ENCODE results near the gene KLF13. TPM values are rescaled to one million over a fixed set of nuclear protein-coding genes. Genes with fewer than 3 reads are reported as not detected.

Gene KLF13
- total RNA-seq, 1 donor from 2014 or later = 44.6 TPM

- Mint-ChIP-seq H3K9me3 (no peaks in the 10 kb centered on the region), H3K4me3 (no peak overlapping the region), H3K36me3 (ENCODE audit: low read depth) (peaks cover 16% of the 10 kb centered on the region), H3K4me1 (peaks cover 9% of the 10 kb centered on the region), H3K27ac (ENCODE audit: unreplicated experiment) (peak overlapping the region; percentile 62), H3K27me3 (ENCODE audit: low read depth) (no peaks in the 10 kb centered on the region)
- TF ChIP-seq, protein P1, sequence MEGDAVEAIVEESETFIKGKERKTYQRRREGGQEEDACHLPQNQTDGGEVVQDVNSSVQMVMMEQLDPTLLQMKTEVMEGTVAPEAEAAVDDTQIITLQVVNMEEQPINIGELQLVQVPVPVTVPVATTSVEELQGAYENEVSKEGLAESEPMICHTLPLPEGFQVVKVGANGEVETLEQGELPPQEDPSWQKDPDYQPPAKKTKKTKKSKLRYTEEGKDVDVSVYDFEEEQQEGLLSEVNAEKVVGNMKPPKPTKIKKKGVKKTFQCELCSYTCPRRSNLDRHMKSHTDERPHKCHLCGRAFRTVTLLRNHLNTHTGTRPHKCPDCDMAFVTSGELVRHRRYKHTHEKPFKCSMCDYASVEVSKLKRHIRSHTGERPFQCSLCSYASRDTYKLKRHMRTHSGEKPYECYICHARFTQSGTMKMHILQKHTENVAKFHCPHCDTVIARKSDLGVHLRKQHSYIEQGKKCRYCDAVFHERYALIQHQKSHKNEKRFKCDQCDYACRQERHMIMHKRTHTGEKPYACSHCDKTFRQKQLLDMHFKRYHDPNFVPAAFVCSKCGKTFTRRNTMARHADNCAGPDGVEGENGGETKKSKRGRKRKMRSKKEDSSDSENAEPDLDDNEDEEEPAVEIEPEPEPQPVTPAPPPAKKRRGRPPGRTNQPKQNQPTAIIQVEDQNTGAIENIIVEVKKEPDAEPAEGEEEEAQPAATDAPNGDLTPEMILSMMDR (conservative IDR thresholded peaks at IDR 0.05) = no peak
- DNase-seq (ENCODE audit: low read depth, low spot score) = no peak
These were observed 49.9 kb downstream of the KLF13 start for GRCh38 chr15:31376511-31376910.

DNA sequence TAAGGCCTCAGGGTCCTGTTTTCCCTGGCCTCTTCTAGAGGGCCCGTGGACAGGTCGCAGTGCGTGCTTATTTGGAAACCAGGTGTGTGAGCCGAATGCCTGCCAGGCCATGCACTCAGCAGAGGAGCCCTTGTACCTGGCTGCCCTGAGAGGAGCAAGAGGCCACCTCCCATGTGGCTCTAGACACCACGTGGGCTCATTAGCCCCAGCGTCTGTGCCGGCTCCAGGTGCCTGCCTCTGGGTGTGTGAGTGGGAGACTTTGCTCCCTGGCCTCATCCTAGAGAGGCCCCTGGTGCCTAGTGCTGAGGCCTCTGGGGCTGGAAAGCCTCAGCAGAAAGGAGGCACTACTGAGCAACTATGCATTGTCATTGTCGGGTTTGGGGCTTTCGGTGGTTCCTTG, 50.4 kb downstream of the KLF13 start:
- Mint-ChIP-seq H3K27me3 (ENCODE audit: low read depth) (no peaks in the 10 kb centered on the region), H3K4me1 (peaks cover 9% of the 10 kb centered on the region), H3K4me3 (no peak overlapping the region), H3K9me3 (no peaks in the 10 kb centered on the region), H3K36me3 (ENCODE audit: low read depth) (peaks cover 18% of the 10 kb centered on the region), H3K27ac (ENCODE audit: unreplicated experiment) (no peak overlapping the region)
- TF ChIP-seq, protein P1 (conservative IDR thresholded peaks at IDR 0.05) = no peak
- no peak for DNase-seq (ENCODE audit: low read depth, low spot score)

- DNase-seq (ENCODE audit: low read depth, low spot score) = no peak
- TF ChIP-seq, protein P1 (conservative IDR thresholded peaks at IDR 0.05) = no peak
- no peaks in the 10 kb centered on the region for H3K27me3 Mint-ChIP-seq (ENCODE audit: low read depth)
- peaks cover 14% of the 10 kb centered on the region for H3K36me3 Mint-ChIP-seq (ENCODE audit: low read depth)
- H3K27ac Mint-ChIP-seq (ENCODE audit: unreplicated experiment) = peak overlapping the region; percentile 50
- peaks cover 4% of the 10 kb centered on the region for H3K4me1 Mint-ChIP-seq
- H3K9me3 Mint-ChIP-seq = no peaks in the 10 kb centered on the region
- H3K4me3 Mint-ChIP-seq = no peak overlapping the region
These were observed 51.8 kb downstream of the KLF13 start for GRCh38 chr15:31378363-31378903.

GRCh38 chr15:31379042-31379441, 52.4 kb downstream of the KLF13 start:
- TF ChIP-seq, protein P1 (conservative IDR thresholded peaks at IDR 0.05) = no peak
- Mint-ChIP-seq H3K4me3 (no peak overlapping the region), H3K27me3 (ENCODE audit: low read depth) (no peaks in the 10 kb centered on the region), H3K27ac (ENCODE audit: unreplicated experiment) (no peak overlapping the region), H3K36me3 (ENCODE audit: low read depth) (peaks cover 14% of the 10 kb centered on the region), H3K9me3 (no peaks in the 10 kb centered on the region), H3K4me1 (peaks cover 4% of the 10 kb centered on the region)
- DNase-seq (ENCODE audit: low read depth, low spot score) = no peak

- no peak overlapping the region for H3K27ac Mint-ChIP-seq (ENCODE audit: unreplicated experiment)
- TF ChIP-seq, protein P1 (conservative IDR thresholded peaks at IDR 0.05) = no peak
- no peaks in the 10 kb centered on the region for H3K9me3 Mint-ChIP-seq
- no peaks in the 10 kb centered on the region for H3K27me3 Mint-ChIP-seq (ENCODE audit: low read depth)
- DNase-seq (ENCODE audit: low read depth, low spot score) = no peak
- H3K4me3 Mint-ChIP-seq = no peak overlapping the region
- peaks cover 14% of the 10 kb centered on the region for H3K36me3 Mint-ChIP-seq (ENCODE audit: low read depth)
- peaks cover 4% of the 10 kb centered on the region for H3K4me1 Mint-ChIP-seq
These were observed 52.9 kb downstream of the KLF13 start for GRCh38 chr15:31379577-31379976.

Measured in neural crest cell (in vitro differentiated cells).